Memory B cell (primary cell): ENCODE measurements around the gene DLST.
"Not testable (repeated sequence)": the region's sequence is repeated elsewhere in the genome, so short reads cannot be mapped to it uniquely, and the experiment has no call there.

Experiments used
- ATAC-seq: fragments of 150-1000 bp; cut with Tn5 transposase; 2 replicates; pipeline ENCODE4 v1.10.0; 2021; ENCODE audit warnings: low read depth, mild to moderate bottlenecking, moderate library complexity
- DNase-seq, 2 donors: peaks; one replicate each; pipeline ENCODE4 v3.0.0; 2022; ENCODE audit warnings: low spot score in 2 of 2
- H3K27ac Mint-ChIP-seq: one replicate; pipeline ENCODE4 v1.8.0; 2022; ENCODE audit warnings: mild to moderate bottlenecking, moderate library complexity, mixed read lengths
- H3K27me3 Mint-ChIP-seq: one replicate; pipeline ENCODE4 v1.8.0; 2022; ENCODE audit warnings: mixed read lengths
- H3K36me3 Mint-ChIP-seq: one replicate; pipeline ENCODE4 v1.8.0; 2022; ENCODE audit warnings: mild to moderate bottlenecking, mixed read lengths
- H3K4me1 Mint-ChIP-seq: one replicate; pipeline ENCODE4 v1.8.0; 2022; ENCODE audit warnings: mixed read lengths
- H3K4me3 Mint-ChIP-seq: one replicate; pipeline ENCODE4 v1.8.0; 2022; ENCODE audit warnings: mild to moderate bottlenecking, moderate library complexity, mixed read lengths
- H3K9me3 Mint-ChIP-seq: one replicate; pipeline ENCODE4 v1.8.0; 2022; ENCODE audit warnings: mixed read lengths

Gene DLST

GRCh38 chr14:74922752-74923401 lies 41.2 kb downstream of the DLST start, which contains the start of gene RPS6KL1:
TSS of gene RPS6KL1 (minus strand) at chr14:74923260. CDS start at chr14:74921541, 1,719 bp downstream.
- H3K4me3 Mint-ChIP-seq = peak within 1 kb of the TSS; percentile 77
- peak; percentile 98 for ATAC-seq
- peak; percentile 50 to 61 for DNase-seq
- H3K27ac Mint-ChIP-seq = peak within 1 kb of the TSS; percentile 86
- peaks cover 9% of the 10 kb centered on the region for H3K4me1 Mint-ChIP-seq
- H3K36me3 Mint-ChIP-seq = no peaks in the 10 kb centered on the region
- no peaks in the 10 kb centered on the region for H3K27me3 Mint-ChIP-seq
- no peaks in the 10 kb centered on the region for H3K9me3 Mint-ChIP-seq

GRCh38 chr14:74924061-74924460 lies 42.3 kb downstream of the DLST start:
- DNase-seq (no peak), ATAC-seq (no peak)
- Mint-ChIP-seq H3K4me3 (peak overlapping the region; percentile 3), H3K27me3 (no peaks in the 10 kb centered on the region), H3K9me3 (no peaks in the 10 kb centered on the region), H3K27ac (peak overlapping the region; percentile 53), H3K4me1 (peaks cover 9% of the 10 kb centered on the region), H3K36me3 (no peaks in the 10 kb centered on the region)

GRCh38 chr14:74927225-74927624 lies 45.5 kb downstream of the DLST start:
- Mint-ChIP-seq H3K9me3 (no peaks in the 10 kb centered on the region), H3K36me3 (no peaks in the 10 kb centered on the region), H3K27me3 (peaks cover 3% of the 10 kb centered on the region), H3K4me1 (peaks cover 6% of the 10 kb centered on the region), H3K27ac (no peak overlapping the region), H3K4me3 (no peak overlapping the region)
- no peak for DNase-seq
- ATAC-seq = no peak

DNA sequence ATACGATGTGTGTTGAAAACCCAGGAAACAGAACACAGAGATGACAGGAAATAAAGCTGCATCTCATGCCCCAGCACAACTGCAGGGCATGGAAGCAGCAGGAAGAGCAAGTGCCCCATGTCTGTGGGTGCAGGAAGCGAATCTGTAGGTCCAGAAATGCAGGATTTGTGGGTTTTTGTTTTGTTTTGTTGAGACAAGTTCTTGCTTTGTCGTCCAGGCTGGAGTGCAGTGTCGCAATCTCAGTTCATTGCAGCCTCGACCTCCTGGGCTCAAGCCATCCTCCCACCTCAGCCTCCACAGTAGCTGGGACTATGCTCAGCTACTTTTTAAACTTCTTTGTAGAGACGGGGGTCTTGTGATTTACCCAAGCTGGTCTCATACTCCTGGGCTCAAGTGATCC lies 47.5 kb downstream of the DLST start:
- peaks cover 7% of the 10 kb centered on the region for H3K4me1 Mint-ChIP-seq
- no peak overlapping the region for H3K4me3 Mint-ChIP-seq
- no peaks in the 10 kb centered on the region for H3K36me3 Mint-ChIP-seq
- ATAC-seq (no peak), DNase-seq (no peak)
- H3K9me3 Mint-ChIP-seq = no peaks in the 10 kb centered on the region
- peaks cover 4% of the 10 kb centered on the region for H3K27me3 Mint-ChIP-seq
- no peak overlapping the region for H3K27ac Mint-ChIP-seq

DNA sequence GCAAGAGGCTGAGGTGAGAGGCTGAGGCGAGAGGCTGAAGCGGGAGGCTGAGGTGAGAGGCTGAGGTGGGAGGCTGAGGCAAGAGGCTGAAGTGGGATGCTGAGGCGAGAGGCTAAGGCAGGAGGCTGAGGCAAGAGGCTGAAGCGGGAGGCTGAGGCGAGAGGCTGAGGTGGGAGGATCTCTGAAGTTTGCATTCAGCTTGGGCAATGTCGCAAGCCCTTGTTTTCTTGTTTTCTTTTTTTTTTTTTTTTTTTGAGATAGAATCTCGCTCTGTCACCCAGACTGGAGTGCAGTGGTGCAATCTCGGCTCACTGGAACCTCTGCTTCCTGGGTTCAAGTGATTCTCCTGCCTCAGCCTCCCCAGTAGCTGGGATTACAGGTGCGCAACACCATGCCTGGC lies 50.0 kb downstream of the DLST start:
- not testable (repeated sequence) for H3K27ac Mint-ChIP-seq, DNase-seq, ATAC-seq, H3K4me3 Mint-ChIP-seq, H3K9me3 Mint-ChIP-seq, H3K27me3 Mint-ChIP-seq, H3K36me3 Mint-ChIP-seq, H3K4me1 Mint-ChIP-seq

DNA sequence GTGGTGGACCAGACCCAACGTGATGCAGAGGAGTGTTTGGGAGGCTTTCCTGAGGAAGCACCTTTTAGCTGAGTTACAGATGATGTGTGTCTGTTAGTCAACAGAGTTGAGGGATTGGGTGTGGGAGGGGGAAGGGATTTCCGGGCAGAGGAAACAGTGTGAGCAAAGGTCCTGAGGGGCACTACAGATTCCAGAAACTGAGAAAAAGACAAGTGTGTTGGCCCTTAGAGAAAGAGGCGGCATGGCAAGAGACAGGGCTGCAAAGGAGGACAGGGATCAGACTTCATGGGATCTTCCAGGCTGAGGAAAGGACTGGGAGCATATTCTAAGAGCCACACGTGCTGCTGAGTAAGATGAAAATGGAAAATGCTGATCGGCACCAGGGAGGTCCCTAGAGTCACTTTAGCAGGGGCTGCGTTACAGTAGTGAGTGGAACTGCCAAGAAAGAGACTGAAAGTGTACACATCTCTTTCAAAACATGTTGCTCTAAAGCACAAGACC lies 50.7 kb downstream of the DLST start:
- Mint-ChIP-seq H3K4me1 (peaks cover 10% of the 10 kb centered on the region), H3K9me3 (no peaks in the 10 kb centered on the region), H3K27ac (no peak overlapping the region), H3K27me3 (peaks cover 4% of the 10 kb centered on the region), H3K36me3 (no peaks in the 10 kb centered on the region), H3K4me3 (no peak overlapping the region)
- ATAC-seq = no peak
- no peak for DNase-seq

DNA sequence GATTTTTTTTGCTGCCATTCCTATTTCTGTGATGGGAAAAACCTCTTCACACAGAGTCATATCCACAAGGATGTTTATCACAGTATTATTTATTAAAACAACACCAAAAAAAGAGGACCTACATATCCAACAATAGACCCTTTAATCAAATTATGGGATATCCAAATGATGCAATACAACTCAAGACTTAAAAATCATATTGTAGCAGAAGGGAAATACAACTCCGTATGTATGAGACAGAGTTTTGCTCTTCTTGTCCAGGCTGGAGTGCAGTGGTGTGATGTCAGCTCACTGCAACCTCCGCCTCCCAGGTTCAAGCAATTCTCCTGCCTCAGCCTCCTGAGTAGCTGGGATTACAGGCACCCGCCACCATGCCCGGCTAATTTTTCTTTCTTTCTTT lies 51.2 kb downstream of the DLST start:
- H3K27ac Mint-ChIP-seq, ATAC-seq, H3K36me3 Mint-ChIP-seq, H3K9me3 Mint-ChIP-seq, DNase-seq, H3K4me3 Mint-ChIP-seq, H3K27me3 Mint-ChIP-seq: not testable (repeated sequence)
- H3K4me1 Mint-ChIP-seq = peaks cover 13% of the 10 kb centered on the region

- Mint-ChIP-seq H3K9me3 (no peaks in the 10 kb centered on the region), H3K27me3 (peaks cover 4% of the 10 kb centered on the region), H3K36me3 (no peaks in the 10 kb centered on the region), H3K27ac (no peak overlapping the region), H3K4me1 (peaks cover 19% of the 10 kb centered on the region), H3K4me3 (no peak overlapping the region)
- ATAC-seq (no peak), DNase-seq (no peak)
Measured at GRCh38 chr14:74934041-74934440, 52.3 kb downstream of the DLST start.

DNA sequence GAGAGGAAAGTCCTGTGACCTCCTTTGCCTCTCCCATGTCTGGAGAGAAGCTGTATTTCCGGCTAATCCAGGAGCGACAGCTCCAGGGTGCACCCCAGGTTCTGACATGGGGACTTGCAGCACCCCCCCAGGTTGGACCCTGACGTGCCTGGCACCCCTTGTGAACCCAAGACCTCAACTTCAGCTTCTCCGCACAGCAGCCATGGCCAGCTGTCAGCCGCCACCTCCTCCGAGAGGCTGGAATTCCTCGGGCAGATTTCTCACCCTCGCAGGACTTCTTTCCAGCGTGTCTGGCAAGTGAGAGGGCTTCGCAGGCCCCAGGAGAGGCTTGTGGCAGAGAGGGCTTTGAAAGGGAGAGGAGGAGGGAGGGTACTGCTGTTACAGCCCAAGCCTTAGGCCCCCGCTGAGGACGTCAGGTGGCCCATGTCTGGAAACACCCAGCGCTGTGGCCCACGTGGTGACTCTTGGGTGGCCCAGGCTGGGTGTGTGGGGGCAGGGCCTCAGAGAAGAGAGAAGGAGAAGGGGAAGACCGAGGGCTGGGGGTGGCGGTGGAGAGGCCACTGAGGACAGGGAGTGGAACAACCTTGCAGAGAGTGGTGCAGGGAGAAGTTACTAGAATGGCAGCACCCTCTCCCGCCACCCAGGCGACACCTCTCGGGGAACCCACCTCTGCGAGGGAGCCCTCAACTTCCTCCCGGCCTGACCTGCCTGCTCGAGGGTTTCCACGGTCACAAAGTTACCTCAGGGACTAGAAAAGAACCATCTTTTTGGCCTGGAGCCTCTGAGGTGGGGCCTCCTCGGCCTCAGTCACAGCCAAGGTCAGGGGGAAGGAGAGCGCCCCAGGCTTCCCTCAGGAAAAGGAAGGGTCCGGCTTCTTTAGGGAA lies 53.0 kb downstream of the DLST start:
- no peaks in the 10 kb centered on the region for H3K9me3 Mint-ChIP-seq
- H3K4me1 Mint-ChIP-seq = peaks cover 22% of the 10 kb centered on the region
- H3K27me3 Mint-ChIP-seq = peaks cover 4% of the 10 kb centered on the region
- ATAC-seq (peak; percentile 58), DNase-seq (no peak)
- no peaks in the 10 kb centered on the region for H3K36me3 Mint-ChIP-seq
- H3K4me3 Mint-ChIP-seq = no peak overlapping the region
- H3K27ac Mint-ChIP-seq = no peak overlapping the region

DNA sequence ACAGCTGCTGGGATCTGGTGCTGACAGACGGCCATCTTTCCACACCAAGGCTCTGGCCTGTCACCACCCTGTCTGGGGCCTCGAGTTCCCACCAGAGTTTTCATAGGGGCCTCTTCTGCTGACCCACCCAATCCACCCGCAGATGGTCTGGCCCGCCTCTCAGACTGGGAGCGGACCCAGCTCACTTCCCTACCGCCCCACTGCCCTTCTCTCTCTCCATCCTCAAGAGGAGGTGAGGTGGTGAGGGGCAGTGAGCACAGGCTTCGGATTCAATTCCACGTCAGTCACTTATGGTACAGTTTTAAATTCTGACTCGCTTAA lies 53.6 kb downstream of the DLST start:
- no peak overlapping the region for H3K27ac Mint-ChIP-seq
- peaks cover 27% of the 10 kb centered on the region for H3K4me1 Mint-ChIP-seq
- H3K4me3 Mint-ChIP-seq = no peak overlapping the region
- H3K36me3 Mint-ChIP-seq = no peaks in the 10 kb centered on the region
- no peak for ATAC-seq
- DNase-seq = no peak
- H3K27me3 Mint-ChIP-seq = peaks cover 3% of the 10 kb centered on the region
- no peaks in the 10 kb centered on the region for H3K9me3 Mint-ChIP-seq

DNA sequence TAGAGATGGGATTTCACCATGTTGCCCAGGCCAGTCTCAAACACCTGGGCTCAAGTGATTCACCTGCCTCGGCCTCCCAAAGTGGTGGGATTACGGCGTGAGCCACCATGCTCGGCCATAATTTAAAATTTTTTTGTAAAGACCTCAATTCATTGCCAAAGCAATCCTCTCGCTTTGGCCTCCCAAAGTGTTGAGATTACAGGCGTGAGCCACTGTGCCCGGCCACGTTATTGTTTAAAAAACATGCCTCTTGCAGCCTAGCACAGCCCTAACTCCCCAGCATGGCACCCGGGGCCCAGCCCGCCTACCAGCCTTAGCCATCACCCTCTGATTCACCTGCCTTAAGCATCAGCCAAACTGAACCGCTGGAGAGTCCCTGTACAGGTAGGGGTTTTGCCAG lies 54.4 kb downstream of the DLST start:
- H3K27ac Mint-ChIP-seq = no peak overlapping the region
- no peaks in the 10 kb centered on the region for H3K9me3 Mint-ChIP-seq
- H3K4me3 Mint-ChIP-seq = no peak overlapping the region
- ATAC-seq (no peak), DNase-seq (no peak)
- peaks cover 29% of the 10 kb centered on the region for H3K4me1 Mint-ChIP-seq
- H3K36me3 Mint-ChIP-seq = no peaks in the 10 kb centered on the region
- H3K27me3 Mint-ChIP-seq = peaks cover 3% of the 10 kb centered on the region

- H3K36me3 Mint-ChIP-seq = no peaks in the 10 kb centered on the region
- no peak for ATAC-seq
- no peak overlapping the region for H3K27ac Mint-ChIP-seq
- H3K27me3 Mint-ChIP-seq = peaks cover 1% of the 10 kb centered on the region
- DNase-seq = no peak
- peaks cover 32% of the 10 kb centered on the region for H3K4me1 Mint-ChIP-seq
- H3K4me3 Mint-ChIP-seq = no peak overlapping the region
- H3K9me3 Mint-ChIP-seq = no peaks in the 10 kb centered on the region
Measured at GRCh38 chr14:74936731-74937130, 55.0 kb downstream of the DLST start.

GRCh38 chr14:74937171-74937570 lies 55.5 kb downstream of the DLST start:
- Mint-ChIP-seq H3K9me3 (no peaks in the 10 kb centered on the region), H3K4me3 (no peak overlapping the region), H3K27ac (no peak overlapping the region), H3K36me3 (no peaks in the 10 kb centered on the region), H3K27me3 (peaks cover 1% of the 10 kb centered on the region), H3K4me1 (peaks cover 37% of the 10 kb centered on the region)
- ATAC-seq = no peak
- no peak for DNase-seq

DNA sequence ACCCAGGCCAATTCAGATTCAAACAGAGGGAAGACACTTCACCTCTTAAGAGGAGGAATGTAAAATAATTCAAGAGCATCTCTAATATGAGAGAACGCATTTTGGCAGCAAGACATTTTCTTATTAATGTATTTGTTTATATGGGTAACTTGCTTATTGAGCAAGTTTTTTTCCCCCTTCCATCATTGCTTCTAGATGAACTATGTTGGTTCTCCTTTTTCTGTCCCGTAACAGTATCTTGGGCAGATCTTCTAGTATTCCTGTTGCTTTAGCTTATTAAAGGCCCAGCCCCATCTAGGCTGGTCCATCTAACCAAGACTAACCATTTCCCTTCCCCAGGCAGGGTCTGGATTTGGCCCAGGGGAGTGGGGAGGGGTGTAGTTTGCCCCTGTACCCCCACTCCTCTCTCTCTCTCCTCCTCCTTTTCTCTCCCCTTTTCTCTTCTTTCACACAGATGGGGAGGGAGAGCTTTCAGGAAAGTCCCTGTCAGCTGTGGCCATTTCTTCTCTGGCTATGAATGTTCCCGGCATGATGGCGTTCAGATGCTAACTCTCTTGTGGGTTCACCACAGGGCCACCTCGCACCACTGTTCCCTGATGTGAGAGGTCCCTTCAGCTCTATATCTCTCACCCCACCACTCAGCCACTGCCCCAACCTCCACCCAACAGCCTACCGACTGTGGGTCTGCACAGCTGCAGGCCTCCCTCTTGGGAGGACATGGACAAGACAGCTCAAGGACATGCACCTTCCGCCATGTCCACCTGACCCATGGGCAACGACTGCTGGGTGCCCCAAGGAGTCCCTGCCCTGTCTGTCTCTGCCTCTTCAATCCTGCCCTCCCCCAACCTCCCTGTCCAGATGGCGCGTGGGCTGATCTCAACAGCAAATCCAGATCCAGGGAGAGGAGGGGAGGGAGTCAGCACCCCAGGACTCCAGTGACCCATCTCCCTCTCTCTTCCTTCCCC lies 57.1 kb downstream of the DLST start:
- Mint-ChIP-seq H3K9me3 (no peaks in the 10 kb centered on the region), H3K27me3 (no peaks in the 10 kb centered on the region), H3K4me1 (peaks cover 42% of the 10 kb centered on the region), H3K4me3 (no peak overlapping the region), H3K27ac (no peak overlapping the region), H3K36me3 (no peaks in the 10 kb centered on the region)
- ATAC-seq = no peak
- DNase-seq = no peak
